Mucosa of descending colon (tissue), 3 donors: ENCODE results near the gene ATRN. TPM values are rescaled to one million over a fixed set of nuclear protein-coding genes. Genes with fewer than 3 reads are reported as not detected.

Source experiments
- ATAC-seq: fragments of 200-7000 bp; cut with Tn5 transposase; one replicate; pipeline ENCODE4 v1.9.1; 2020; ENCODE audit warnings: mild to moderate bottlenecking, moderate library complexity
- DNase-seq, 3 donors: peaks; one replicate each; pipeline ENCODE4 v3.0.0-alpha.2; 2020
- H3K36me3 ChIP-seq: fragments of 200-600 bp; one replicate; pipeline ENCODE4 v1.8.0; 2021; ENCODE audit warnings: low read depth, mild to moderate bottlenecking
- H3K4me1 ChIP-seq: fragments of 200-600 bp; one replicate; pipeline ENCODE4 v1.8.0; 2021; ENCODE audit warnings: low read depth, mild to moderate bottlenecking
- H3K4me3 ChIP-seq: fragments of 200-600 bp; one replicate; pipeline ENCODE4 v1.8.0; 2021; ENCODE audit warnings: mild to moderate bottlenecking
- H3K9me3 ChIP-seq: fragments of 200-600 bp; one replicate; pipeline ENCODE4 v1.8.0; 2021; ENCODE audit warnings: mild to moderate bottlenecking
- intact Hi-C, 2 donors: fragments of 100-400 bp; cut with DNase I in 1 of 2; cut with micrococcal nuclease in 1 of 2; formaldehyde crosslinking; loops; one replicate each; pipeline versions ENCODE4 v1.11.0 to v1.11.1; 2022; cut with DNase I, micrococcal nuclease
- total RNA-seq, 3 donors: library from RNA; stranded (reverse); fragmentation: NEBNext Ultra II Directional in 2 of 3; extraction: Animal tissue kit (Norgen Biotek cat#: 25700) in 2 of 3; gene quantifications; one replicate each; pipeline versions ENCODE4 v1.2.1 to v1.2.4, GENCODE V29; 2021 to 2023
- TF ChIP-seq, protein P1 (sequence below): fragments of 200-600 bp; IDR thresholded peaks from one replicate; pipeline ENCODE4 v1.8.0; 2022; ENCODE audit warnings: antibody characterized with exemption, mild to moderate bottlenecking
- donor health status: DM: no; HTN: no; CAD: no; lungs with moderate emphysema.
- donor health status: DM: no; HTN: no; CAD: no.
- donor health status: DM: no; HTN: yes; CAD: no.

The ATRN gene
- total RNA-seq, 3 donors from 2014 or later, result 22.1 to 28.2 (median 23.7) TPM

DNA sequence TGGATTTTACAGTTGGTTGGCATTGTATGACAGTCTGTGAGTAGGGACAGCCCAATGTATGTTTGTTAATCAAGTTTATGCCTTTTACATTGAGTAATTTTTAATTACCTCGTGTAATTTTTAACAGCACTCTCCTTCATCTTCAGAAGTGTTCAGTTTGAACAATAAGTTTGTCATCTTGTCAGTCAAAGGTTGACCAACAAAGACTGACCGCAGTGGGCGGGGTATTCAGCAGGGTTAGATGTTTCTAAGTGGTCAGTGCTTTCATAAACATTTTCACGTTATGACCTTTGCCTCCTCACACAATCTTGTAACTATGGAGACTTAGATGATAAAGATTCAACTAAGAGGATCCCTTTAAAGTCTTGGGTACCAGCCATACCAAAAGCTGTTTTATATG, 151.6 kb downstream of the ATRN start:
- TF ChIP-seq, protein P1, sequence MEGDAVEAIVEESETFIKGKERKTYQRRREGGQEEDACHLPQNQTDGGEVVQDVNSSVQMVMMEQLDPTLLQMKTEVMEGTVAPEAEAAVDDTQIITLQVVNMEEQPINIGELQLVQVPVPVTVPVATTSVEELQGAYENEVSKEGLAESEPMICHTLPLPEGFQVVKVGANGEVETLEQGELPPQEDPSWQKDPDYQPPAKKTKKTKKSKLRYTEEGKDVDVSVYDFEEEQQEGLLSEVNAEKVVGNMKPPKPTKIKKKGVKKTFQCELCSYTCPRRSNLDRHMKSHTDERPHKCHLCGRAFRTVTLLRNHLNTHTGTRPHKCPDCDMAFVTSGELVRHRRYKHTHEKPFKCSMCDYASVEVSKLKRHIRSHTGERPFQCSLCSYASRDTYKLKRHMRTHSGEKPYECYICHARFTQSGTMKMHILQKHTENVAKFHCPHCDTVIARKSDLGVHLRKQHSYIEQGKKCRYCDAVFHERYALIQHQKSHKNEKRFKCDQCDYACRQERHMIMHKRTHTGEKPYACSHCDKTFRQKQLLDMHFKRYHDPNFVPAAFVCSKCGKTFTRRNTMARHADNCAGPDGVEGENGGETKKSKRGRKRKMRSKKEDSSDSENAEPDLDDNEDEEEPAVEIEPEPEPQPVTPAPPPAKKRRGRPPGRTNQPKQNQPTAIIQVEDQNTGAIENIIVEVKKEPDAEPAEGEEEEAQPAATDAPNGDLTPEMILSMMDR, result no peak
- H3K36me3 ChIP-seq, result no peaks in the 10 kb centered on the region
- no peaks in the 10 kb centered on the region for H3K4me1 ChIP-seq
- no peak overlapping the region for H3K4me3 ChIP-seq
- ATAC-seq (no peak), DNase-seq (no peak)
- H3K9me3 ChIP-seq, result no peaks in the 10 kb centered on the region
- intact Hi-C loops, result no loop called here

DNA sequence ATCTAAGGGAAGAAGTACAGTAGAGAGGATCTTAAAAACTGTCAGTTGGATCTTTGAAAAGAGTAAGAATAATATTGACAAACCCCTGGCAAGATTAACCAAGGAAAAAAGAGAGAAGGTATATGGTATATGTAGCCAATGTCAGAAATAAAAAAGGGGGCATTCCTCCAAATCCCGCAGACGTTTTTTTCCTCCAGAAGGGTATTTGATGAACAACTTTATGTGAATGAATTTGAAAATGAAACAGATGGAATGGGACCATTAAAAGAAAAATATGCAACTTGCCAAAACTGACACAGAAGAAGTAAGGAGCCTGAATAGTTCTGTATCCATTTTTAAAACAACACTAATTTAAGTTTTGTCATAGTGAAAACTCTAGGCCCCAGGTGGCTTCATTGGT, 156.7 kb downstream of the ATRN start:
- TF ChIP-seq, protein P1, result no peak

DNA sequence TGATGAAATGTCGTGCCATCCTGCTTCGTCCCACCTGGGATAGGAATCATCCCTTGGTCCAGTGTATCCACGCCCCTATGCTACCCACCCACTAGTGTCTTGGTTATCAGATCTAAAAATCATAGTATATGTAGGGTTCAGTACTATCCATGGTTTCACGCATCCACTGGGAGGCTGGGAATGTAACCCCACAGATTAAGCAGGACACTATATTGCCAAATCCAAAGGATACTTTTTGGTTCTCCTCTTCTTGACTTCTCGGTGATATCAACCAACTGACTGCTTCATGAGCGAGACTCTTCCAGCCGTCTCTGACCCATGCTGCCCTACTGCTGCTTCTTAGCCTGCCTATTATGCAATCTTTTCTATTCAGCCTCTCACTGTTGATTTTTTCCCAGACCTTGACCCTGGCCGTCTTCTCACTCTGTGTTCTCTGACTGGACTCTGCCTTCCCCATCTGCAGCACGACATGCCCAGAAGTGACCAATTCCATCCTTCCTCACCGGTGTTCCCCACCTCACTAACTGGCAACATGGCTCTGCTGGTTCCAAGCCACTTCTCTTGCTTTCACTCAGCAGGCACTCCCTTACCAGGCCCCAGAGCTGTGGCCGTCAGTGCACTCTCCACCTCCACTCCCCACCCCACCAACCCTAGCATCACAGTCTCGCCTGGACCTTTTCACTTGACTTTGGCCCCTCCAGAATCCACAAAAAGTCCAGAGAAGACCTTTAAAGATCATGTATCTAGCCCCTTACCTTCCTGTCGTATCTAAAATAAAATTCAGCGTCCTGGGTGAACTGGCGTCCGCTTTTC, 157.9 kb downstream of the ATRN start:
- Histone ChIP-seq H3K36me3 (no peaks in the 10 kb centered on the region), H3K9me3 (no peaks in the 10 kb centered on the region), H3K4me3 (no peak overlapping the region), H3K4me1 (no peaks in the 10 kb centered on the region)
- intact Hi-C loops, result no loop called here
- no peak for DNase-seq
- no peak for ATAC-seq
- TF ChIP-seq, protein P1, result no peak

More for the DNA sequence above, 156.7 kb downstream of the ATRN start:
- ATAC-seq, result no peak
- no peaks in the 10 kb centered on the region for H3K9me3 ChIP-seq
- no peaks in the 10 kb centered on the region for H3K4me1 ChIP-seq
- intact Hi-C loops, result no loop called here
- H3K36me3 ChIP-seq, result no peaks in the 10 kb centered on the region
- no peak for DNase-seq
- H3K4me3 ChIP-seq, result no peak overlapping the region

DNA sequence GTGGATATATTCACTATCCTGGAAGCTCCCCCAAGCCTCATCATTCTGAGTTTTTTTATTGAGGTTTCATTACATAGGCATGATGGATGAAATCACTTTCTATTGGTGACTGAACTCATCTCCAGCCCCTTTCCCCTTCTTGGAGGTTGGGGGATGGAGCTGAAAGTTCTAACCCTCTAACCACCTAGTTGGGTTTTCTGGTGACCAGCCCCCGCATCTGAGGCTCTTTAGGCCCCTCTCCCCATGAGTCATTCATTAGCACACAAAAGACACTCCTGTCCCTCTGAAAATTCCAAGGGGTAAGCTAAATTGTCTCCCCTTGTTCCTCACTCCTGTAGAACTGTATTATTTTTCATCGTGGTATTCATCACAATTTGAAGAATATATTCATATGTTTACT, 159.1 kb downstream of the ATRN start:
- ATAC-seq, result no peak

DNA sequence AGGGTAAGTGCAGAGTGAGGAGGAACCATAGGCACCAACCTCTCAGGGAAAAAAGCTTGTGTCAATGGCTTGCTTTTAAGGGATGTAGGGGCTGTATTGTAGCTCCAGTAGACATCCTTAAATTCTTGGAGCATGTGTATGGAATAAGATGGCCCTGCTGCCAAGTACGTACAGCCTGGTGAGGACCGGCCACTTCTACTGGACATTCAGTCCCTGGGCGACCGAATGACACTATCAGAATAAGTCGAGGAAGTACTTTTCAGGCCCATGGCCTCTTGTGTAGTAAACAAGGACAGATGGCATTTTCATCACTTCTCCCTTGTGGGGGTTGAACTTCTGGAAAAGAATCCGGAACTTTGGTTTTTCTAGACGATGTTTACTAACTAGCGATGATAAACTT, 159.6 kb downstream of the ATRN start:
- H3K9me3 ChIP-seq, result no peaks in the 10 kb centered on the region
- DNase-seq, result no peak
- ATAC-seq, result no peak
- H3K4me3 ChIP-seq, result no peak overlapping the region
- no peaks in the 10 kb centered on the region for H3K4me1 ChIP-seq
- no peaks in the 10 kb centered on the region for H3K36me3 ChIP-seq
- TF ChIP-seq, protein P1, result no peak
- intact Hi-C loops, result no loop called here

More for the DNA sequence above, 159.1 kb downstream of the ATRN start:
- TF ChIP-seq, protein P1, result no peak
- DNase-seq, result no peak
- intact Hi-C loops, result no loop called here
- H3K4me1 ChIP-seq, result no peaks in the 10 kb centered on the region
- no peak overlapping the region for H3K4me3 ChIP-seq
- H3K9me3 ChIP-seq, result no peaks in the 10 kb centered on the region
- no peaks in the 10 kb centered on the region for H3K36me3 ChIP-seq
